GM18519 (cell line): ENCODE data around the gene PRR5L.
"Not testable (repeated sequence)": the region's sequence is repeated elsewhere in the genome, so short reads cannot be mapped to it uniquely, and the experiment has no call there.

Experiments used
- ATAC-seq: cut with Tn5 transposase; IDR thresholded peaks from one replicate; pipeline ENCODE4 v1.9.1; 2021; ENCODE audit warnings: mild to moderate bottlenecking, moderate library complexity; ENCODE audit not compliant: unreplicated experiment, low FRiP score

The PRR5L gene

DNA sequence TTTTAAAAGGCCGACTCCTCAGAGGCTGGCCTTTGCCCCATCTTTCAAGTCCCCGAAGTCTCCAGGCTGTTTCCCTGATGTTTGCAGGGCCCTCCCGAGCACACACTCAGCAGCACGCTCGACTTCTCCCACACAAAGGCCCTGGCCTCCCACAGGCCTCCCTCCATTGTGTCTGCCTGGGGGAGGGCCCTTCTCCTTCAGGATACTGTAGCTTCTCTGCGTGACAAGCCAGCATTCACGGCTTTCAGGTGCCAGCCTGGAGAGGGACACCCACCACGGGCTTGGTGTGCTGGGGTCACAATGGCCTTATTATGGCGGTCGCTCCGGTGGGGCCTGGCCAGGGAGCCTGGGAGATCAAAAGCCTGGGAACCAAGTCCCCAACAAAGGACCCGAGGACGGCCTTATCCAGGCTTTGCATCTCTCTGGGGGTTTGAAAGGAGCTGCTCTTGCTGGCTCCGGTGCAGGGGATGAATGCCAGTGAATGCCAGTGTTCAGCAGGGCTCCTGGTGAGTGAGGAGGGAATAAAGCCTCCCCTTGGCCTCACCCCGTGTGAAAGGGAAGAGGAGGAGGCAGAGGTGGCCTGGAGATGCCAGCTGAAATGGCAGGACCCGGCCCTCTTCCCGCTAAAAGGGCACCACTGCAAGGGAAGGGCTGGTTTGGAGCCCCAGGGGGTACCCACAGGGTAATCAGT, 159.0 kb downstream of the PRR5L start:
- no peak for ATAC-seq

DNA sequence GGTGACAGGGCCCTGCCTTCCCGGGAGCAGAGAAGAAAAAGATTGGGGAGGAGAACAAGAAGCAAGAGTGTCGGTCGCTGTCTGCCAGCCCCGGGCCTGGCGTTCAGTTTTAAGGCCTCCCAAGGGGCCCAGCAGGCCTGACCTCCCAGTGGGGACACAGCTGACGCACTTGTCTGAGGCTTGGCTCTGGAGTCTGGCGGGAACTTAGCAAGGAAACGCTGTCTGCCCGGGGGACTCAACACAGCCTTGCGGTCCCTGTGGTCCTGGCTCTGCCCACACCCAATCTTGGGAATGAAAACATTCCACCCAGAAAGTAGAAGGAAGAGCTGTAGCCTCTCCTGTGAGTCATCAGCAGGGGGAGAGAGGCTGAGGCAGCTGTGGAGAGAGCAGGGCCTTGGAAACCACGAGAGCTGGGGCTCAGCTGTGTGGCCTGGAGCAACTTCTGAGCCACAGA, 159.6 kb downstream of the PRR5L start:
- no peak for ATAC-seq

DNA sequence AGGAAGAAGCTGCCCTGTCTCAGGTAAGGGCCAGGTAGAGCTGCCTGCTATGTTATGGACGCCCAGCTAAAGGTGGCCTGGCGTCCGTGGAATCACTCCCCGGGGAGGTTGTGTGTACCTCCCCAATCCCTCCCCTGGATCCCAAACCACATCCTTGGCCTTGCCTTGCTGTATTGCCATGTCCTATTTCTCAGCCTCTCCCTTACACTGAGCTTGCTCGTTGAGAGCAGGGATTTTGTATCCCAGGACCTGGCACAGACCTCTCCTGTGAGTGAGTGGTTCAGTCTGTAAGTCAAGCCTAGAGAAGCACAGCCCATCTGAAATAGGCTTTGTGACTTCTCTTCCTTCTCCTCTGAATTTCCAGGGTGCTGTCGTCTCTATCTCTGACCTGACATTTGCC, 160.1 kb downstream of the PRR5L start:
- no peak for ATAC-seq

DNA sequence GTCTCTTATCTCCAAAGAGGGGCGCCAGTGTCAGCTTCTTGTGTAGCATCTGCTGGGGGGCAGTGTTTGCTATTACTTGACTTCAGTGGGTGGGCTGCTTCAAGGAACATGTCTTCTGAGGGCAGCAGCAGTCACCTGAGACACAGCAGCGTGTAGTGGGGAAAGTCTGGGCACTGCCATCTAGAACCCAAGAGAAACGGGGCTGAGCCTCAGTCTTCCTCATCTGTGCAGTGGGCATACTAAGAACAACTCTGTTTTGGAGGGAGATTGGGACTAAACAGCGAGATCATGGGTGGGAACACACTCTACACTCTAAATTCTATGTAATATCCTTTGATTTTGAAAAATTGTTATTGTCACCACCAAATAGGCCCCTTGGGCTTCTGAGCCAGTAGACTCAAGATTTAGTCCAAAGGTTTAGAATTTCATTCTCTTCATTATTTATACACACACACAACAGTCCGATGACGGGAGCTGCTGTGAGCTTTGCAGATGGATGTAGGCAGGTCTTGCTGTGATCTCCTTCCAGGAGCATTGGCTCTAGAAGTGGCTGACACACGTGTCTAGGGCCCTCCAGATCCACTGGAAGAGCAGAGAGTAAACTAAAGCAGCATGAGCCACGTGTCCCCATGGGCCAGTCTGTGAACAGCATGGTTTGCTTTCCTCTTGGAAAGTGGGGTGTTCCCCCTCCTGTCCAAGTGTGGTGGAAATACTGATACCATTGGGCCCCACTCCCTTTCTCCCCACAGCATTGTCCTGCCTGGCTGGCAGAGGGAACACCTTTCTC, 162.2 kb downstream of the PRR5L start:
- no peak for ATAC-seq

DNA sequence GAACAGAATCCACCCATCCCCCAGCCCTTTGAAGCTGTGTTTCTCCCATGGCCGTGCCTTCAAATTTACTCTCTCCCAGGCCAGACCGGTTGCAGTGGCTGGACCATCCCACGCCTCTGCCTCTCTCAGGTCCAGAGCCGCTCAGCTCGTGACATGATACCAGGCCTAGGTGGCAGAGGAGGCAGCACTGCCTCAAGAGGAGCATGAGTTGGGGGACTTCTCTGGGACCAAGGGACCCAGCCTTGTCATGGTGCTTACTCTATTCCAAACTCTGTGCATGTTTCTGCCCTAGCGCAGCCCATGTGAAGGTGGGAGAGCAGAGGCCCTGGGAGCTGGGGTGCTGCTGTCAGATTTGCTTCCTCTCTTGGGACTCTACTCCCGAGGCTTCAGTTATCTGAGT, 163.0 kb downstream of the PRR5L start:
- no peak for ATAC-seq

DNA sequence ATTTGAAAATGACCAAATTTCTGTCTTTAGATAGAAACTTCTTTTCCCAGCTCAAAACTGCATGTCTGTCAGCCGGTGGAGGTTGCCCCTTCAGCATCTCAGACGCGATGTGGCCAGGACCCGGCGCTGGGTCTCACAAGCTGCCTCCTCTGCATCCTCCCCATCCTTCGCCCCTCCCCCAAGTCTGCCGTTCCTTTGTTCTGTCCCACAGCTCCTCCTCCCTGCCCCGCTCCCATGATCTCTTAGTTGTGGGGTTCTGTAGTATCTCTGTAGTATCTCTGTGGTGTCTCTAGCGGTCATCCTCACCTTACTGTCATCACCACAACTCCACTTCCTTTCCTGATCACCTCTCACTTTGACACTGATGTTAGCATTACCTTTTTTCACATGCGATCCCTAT, 164.1 kb downstream of the PRR5L start:
- ATAC-seq: no peak

DNA sequence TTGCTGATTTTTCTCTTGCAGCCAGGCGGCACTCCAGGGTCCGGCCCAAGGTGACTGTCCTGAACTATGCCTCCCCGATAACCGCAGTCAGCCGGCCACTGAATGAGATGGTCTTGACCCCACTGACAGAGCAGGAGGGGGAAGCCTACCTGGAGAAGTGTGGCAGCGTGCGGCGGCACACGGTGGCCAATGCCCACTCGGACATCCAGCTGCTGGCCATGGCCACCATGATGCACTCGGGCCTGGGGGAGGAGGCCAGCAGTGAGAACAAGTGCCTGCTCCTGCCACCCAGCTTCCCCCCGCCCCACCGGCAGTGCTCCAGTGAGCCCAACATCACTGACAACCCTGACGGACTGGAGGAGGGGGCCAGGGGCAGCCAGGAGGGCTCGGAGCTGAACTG, 166.2 kb downstream of the PRR5L start:
- no peak for ATAC-seq

DNA sequence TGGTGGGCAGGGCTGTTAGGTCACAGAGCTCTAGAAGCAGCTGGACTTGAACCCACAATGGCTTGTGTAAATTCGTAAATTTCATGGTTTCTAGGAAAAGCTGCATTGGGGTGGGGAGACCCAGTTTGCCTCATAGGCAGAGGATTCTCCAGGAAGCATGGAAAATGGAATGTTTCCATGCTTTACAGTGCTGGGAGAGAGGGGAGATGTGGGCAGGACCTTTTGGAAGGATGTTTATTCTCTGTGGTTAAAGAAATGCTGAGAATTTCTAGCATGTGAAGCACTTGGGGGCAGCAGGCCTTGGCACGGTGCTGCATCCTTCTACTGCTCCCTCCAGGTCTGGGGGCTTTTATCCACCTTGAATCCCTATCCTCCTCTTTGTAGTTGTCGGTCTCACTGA, 167.7 kb downstream of the PRR5L start:
- ATAC-seq: no peak

DNA sequence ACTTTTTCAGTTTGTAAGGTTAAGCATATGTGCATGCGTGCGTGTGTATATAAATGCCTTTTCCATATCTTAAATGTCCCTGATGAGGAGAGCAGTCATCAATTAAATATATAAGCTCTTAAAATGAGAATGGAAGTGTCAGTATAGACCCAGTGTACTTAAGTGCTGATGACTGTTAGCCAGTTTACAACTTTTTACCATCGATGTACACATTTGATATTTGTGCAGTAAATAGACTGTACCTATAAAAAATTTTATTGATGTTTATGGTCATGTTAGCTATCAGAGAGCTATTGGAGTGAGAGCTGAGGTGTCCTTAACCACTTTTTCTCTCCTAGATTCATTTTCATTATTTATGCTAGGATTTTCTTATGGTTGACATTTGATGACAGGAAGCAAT, 168.6 kb downstream of the PRR5L start:
- no peak for ATAC-seq

DNA sequence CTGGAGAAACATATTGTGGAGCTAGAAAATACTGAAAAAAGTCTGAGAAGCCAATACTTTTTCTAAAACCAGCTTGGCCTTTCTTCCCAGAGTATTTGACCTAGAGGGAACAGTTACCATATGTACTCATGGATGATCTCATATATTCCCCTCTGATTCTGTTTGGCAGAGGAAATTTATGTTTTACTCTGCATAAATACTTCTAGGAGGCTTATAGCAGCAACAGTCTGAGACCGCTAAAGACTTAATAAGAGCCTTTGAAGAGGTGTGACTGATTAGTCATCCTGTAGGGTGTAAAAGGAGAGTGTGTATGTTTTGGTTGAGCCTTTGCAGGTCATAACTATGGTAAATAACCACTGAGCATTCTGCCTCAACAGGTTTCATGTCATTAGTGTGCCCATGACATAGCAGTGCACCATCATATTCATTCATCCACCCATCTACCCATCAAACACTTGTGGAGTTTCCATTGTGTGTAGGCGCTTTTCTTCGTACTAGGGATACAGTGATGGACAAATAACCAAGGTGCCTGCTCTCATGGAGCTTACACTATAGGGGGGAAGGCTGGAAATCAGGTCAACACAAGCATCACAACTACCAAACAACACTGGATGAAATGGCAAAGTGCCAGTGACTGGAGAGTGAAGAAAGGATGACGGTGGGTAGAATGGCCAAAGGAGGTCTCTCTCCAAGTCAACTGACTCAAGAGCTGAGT, 169.5 kb downstream of the PRR5L start:
- no peak for ATAC-seq

DNA sequence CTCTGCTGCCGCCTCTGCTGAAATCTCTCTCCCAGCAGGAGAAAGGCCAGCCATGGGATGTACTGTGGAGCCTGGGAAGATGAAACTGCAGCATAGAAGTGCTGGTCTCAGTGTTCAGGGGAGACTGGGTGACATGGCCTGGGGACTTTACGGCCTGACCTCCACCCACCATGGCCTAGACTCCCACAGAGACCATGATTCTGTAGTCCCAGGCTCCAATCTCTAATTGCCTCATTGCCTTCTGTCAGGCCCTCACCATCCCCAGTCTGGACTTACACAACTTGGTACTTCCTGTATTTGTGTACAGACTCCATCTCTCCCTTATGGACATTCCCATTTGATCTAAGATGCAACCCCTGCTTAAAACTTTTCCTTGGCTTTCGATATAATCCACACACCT, 170.9 kb downstream of the PRR5L start:
- no peak for ATAC-seq

DNA sequence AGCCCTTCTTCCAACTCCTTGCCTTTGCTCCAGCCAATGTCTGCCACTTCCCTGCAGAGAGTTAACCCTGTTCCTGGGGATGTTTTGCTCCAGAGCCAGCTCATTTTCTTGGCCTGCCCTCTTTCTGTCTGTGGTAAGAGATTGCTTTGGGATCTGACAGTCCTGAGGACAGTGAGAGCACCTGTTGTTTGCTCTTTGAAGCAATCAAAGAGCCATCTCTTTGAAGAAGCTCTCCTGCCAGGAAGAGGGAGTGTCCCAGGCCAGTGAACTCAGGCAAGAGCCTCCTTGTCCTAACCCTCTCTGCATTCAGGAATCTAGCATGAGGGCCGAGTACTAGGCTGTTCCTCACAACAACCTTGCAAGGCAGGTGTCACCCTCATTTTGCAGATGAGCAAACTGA, 171.8 kb downstream of the PRR5L start:
- ATAC-seq: no peak

DNA sequence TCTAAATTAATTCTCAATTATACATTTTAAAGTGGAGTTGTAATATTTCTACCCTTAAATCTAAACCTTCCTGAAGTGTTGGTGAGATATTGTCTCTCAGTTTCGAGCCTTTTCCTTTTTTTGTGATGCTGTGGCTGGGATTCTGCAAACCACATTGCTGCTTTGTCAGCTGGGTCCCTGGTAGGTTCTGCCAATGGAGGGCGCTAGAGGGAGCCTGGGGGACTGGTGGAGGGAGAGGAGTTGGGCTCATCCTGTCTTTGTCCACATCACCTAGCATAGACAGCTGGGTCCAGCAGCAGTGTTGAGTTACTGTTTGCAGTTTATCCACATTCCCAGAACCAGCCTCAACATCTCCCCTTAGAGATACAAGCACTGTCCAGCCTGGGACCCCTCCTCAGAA, 173.0 kb downstream of the PRR5L start:
- no peak for ATAC-seq

DNA sequence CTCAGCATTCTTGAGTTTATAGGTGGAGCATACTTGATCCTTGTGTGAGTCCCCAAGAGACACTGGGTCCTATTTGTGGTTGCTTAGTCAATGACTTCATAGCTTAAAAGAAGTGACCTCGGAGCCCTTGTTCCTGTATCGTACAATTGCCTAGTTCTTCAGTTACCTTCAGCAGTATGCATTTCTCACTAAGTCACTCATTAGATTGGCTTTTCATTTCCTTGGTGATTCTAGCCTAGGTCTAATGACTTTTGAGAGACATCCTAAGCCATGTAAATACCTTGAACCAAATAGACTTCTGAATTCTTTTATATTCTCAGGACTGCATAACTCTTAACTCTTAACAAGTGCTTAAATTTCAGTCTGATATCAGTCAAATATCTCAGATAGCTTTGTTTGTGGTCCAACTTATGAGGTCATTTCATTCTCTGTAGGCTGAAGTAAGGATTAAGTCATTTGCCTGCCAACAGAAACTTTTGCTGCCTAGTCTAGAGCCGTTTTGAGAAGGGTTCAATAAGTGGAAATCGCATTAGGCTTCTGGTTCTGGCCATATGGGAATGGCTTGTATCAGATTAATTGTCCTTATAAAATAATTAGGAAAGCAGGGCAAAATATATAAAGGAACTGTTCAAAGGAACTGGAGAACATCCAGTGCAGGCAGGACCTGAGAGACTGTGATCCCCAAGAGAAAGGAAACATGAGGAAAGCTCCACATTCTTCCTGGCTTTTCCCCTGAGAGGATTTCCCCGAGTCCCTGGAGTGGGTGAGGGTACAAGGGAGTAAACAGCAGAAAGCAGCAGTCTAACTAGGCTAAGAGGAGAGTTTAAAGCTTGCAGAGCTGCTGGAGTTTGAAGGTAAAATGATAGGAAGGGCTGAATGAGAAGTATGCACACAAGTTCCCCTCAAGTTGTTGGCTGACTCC, 174.1 kb downstream of the PRR5L start:
- no peak for ATAC-seq

DNA sequence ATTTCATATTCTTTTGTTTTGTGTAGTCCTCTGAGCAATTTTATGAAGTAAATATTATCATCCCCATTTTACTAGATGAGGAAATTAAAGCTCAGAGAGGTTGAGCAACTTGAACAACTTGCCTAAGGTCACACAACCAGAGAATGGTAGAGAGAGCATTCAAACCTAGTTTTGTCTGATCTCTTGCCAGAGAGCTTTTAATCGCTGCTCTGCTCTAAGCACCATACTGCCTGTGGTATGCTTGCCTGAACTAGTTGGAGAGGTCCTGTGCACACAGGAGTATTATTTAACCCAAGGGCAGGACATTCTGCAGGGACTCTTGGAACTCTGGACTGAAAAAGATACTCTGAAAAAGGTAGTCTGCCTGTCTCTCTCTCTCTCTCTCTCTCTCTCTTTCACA, 175.5 kb downstream of the PRR5L start:
- no peak for ATAC-seq

DNA sequence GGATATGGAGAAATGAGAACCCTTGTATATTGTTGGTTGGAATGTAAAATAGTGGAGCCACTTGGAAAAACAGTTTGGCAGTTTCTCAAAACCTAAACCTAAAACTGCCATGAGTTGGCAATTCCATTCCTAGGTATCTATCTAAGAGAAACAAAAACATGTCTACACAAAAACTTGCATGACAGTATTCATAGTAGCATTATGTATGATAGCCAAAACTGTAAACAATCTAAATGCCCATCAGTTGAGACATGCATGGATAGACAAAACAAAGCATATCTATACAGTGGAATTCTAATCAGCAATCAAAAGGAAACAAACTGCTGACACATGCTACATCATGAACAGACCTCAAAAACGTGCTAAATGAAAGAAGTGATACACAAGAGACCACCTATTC, 179.1 kb downstream of the PRR5L start:
- no peak for ATAC-seq

DNA sequence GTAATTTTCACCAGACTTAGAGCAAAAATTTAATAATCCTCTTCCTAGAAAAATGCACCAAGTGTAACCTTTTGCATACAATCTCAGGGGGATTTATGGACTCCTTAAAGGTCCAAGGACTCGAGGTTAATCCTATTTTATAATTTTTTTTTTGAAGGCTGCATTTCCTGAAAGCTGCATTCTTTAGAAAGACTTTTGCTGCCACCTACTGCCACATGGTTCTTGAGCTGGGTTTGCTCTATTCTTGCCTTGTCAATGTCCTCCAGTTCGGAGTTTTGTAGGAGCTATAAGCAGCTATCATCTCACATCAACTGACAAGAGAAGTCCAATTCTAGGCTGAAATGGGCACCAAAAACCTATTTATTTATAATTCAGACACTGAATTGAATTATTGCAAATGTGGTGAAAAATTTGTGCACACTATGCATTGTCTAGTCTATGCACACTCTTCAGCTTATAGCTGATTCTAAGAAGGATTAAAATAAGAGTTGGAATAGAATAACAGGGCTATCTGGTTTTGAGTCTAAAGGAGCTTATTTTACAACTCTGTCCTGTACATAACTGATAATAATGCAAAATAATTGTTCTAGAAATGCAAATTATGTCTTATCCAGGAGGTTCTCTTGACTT, 182.7 kb downstream of the PRR5L start:
- no peak for ATAC-seq

DNA sequence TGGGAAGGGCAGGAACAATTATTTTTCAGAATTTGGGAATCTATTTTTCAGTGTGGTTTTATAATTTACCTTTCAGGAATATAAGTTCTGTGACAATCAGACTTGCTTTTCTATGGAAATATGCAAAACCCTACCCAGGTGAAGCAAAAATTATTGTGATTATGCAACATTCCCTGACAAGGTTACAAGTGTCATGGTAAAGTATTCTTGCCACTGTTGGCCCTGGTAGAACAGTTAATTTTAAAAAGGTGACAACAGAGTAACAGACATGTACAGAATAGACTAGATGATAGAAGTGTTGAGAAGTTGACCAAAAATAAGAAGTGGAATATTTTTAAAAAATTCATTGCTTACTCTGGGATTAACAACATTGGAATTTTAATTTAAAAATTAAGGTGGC, 184.7 kb downstream of the PRR5L start:
- no peak for ATAC-seq

DNA sequence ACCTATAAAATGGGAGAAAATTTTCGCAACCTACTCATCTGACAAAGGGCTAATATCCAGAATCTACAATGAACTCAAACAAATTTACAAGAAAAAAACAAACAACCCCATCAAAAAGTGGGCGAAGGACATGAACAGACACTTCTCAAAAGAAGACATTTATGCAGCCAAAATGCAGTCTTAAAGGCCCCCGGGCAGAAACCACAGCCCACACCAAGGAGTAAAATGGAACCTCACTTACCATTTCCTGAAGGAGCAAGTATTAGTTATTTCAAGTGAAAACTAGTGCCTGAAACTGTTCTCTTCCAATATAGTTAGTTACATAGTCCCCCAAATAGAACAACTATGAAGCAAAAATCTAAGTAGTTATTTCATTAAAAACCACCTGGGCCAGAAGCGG, 187.0 kb downstream of the PRR5L start:
- not testable (repeated sequence) for ATAC-seq
